CD14-positive monocyte (primary cell): ENCODE results near the gene TOR1AIP2. TPM values are rescaled to one million over a fixed set of nuclear protein-coding genes. Genes with fewer than 3 reads are reported as not detected.

ENCODE experiments used
- DNase-seq, 3 donors: peaks; one replicate each; pipeline ENCODE4 v3.0.0-alpha.2; 2011 to 2022
- H2AFZ ChIP-seq: 2 replicates; pipeline ENCODE4 v1.6.0; 2012; ENCODE audit warnings: mild to moderate bottlenecking, low read depth, low read length, inconsistent platforms; ENCODE audit not compliant: insufficient read depth, poor library complexity, severe bottlenecking
- H3K27ac ChIP-seq, 2 donors: 1 replicate in 1 of 2; 2 replicates in 1 of 2; pipeline ENCODE4 v1.5.1; 2012 to 2013; ENCODE audit warnings: low read length in 2 of 2, control low read depth in 1 of 2, inconsistent platforms in 1 of 2, low read depth in 1 of 2, mild to moderate bottlenecking in 1 of 2
- H3K27me3 ChIP-seq, 2 donors: one replicate each; pipeline versions ENCODE4 v1.6.0 to v1.6.1; 2011 to 2013; ENCODE audit warnings: low read length in 2 of 2; ENCODE audit not compliant: control insufficient read depth in 2 of 2, insufficient read depth in 2 of 2
- H3K36me3 ChIP-seq, 2 donors: replicated peaks in 1 of 2; 1 replicate in 1 of 2; 2 replicates in 1 of 2; pipeline versions ENCODE4 v1.5.1 to v1.6.1; 2012 to 2013; ENCODE audit warnings: low read length in 2 of 2, control low read depth in 1 of 2, inconsistent platforms in 1 of 2, mild to moderate bottlenecking in 1 of 2; ENCODE audit not compliant: insufficient read depth in 2 of 2, control insufficient read depth in 1 of 2
- H3K4me1 ChIP-seq, 2 donors: 1 replicate in 1 of 2; 2 replicates in 1 of 2; pipeline versions ENCODE4 v1.5.1 to v1.6.1; 2012 to 2013; ENCODE audit warnings: low read length in 2 of 2, control low read depth in 1 of 2, inconsistent platforms in 1 of 2, mild to moderate bottlenecking in 1 of 2, moderate library complexity in 1 of 2; ENCODE audit not compliant: insufficient read depth in 2 of 2, control insufficient read depth in 1 of 2
- H3K4me2 ChIP-seq: replicated peaks from 2 replicates; pipeline ENCODE3; 2012; ENCODE audit warnings: low read length, moderate library complexity, mild to moderate bottlenecking; ENCODE audit not compliant: poor library complexity, severe bottlenecking; ENCODE audit errors: extremely low read depth
- H3K4me3 ChIP-seq, 3 experiments: fragments of 200-600 bp in 1 of 3; sonication (generic) in 1 of 3; replicated peaks in 1 of 3; 1 replicate in 2 of 3; 2 replicates in 1 of 3; pipeline ENCODE4 v1.5.1; 2011 to 2013; ENCODE audit warnings: low read length in 3 of 3, mild to moderate bottlenecking in 3 of 3, control low read depth in 2 of 3, low read depth in 2 of 3, inconsistent platforms in 1 of 3, moderate library complexity in 1 of 3
- H3K79me2 ChIP-seq: 2 replicates; pipeline ENCODE4 v1.6.0; 2012; ENCODE audit warnings: mild to moderate bottlenecking, control low read depth, inconsistent platforms, low read length, moderate library complexity; ENCODE audit not compliant: insufficient read depth
- H3K9ac ChIP-seq: 2 replicates; pipeline ENCODE4 v1.6.0; 2017; ENCODE audit warnings: low read length, mild to moderate bottlenecking; ENCODE audit not compliant: insufficient read depth, poor library complexity, severe bottlenecking
- H3K9me3 ChIP-seq, 2 donors: replicated peaks in 1 of 2; 1 replicate in 1 of 2; 2 replicates in 1 of 2; pipeline versions ENCODE4 v1.5.1 to v1.6.1; 2012 to 2013; ENCODE audit warnings: low read length in 2 of 2, control low read depth in 1 of 2; ENCODE audit not compliant: control insufficient read depth in 1 of 2, insufficient read depth in 1 of 2
- H4K20me1 ChIP-seq: 2 replicates; pipeline ENCODE4 v1.6.0; 2012; ENCODE audit warnings: mild to moderate bottlenecking, low read length, control low read depth, moderate library complexity; ENCODE audit not compliant: insufficient read depth
- H3K27ac Mint-ChIP-seq, 7 donors: one replicate each; pipeline ENCODE4 v1.8.0; 2020; ENCODE audit warnings: mild to moderate bottlenecking in 7 of 7, mixed read lengths in 7 of 7, moderate library complexity in 6 of 7, inconsistent platforms in 2 of 7
- H3K27me3 Mint-ChIP-seq, 3 donors: one replicate each; pipeline ENCODE4 v1.8.0; 2021 to 2022; ENCODE audit warnings: low read depth in 3 of 3, mild to moderate bottlenecking in 3 of 3, mixed read lengths in 3 of 3, moderate library complexity in 3 of 3, inconsistent platforms in 1 of 3
- H3K36me3 Mint-ChIP-seq, 2 donors: one replicate each; pipeline ENCODE4 v1.8.0; 2020; ENCODE audit warnings: mixed read lengths in 2 of 2, inconsistent platforms in 1 of 2, mild to moderate bottlenecking in 1 of 2
- H3K4me1 Mint-ChIP-seq: one replicate; pipeline ENCODE4 v1.8.0; 2020; ENCODE audit warnings: mild to moderate bottlenecking, mixed read lengths
- H3K4me3 Mint-ChIP-seq, 2 donors: one replicate each; pipeline ENCODE4 v1.8.0; 2020; ENCODE audit warnings: mild to moderate bottlenecking in 2 of 2, mixed read lengths in 2 of 2, moderate library complexity in 1 of 2
- H3K9me3 Mint-ChIP-seq, 7 donors: one replicate each; pipeline ENCODE4 v1.8.0; 2020 to 2022; ENCODE audit warnings: mixed read lengths in 7 of 7, mild to moderate bottlenecking in 6 of 7, moderate library complexity in 6 of 7, inconsistent platforms in 2 of 7
- CTCF ChIP-seq: fragments of 200-600 bp; IDR thresholded peaks from one replicate; pipeline ENCODE4 v1.8.0; 2022; ENCODE audit warnings: antibody characterized with exemption, mild to moderate bottlenecking
- WGBS: methylation state at CpG from one replicate; pipeline ENCODE4 v1.1.5; 2013; ENCODE audit warnings: missing lambda C conversion rate; ENCODE audit not compliant: insufficient coverage; 5-methylcytosine and 5-hydroxymethylcytosine counted together
- intact Hi-C, 2 donors: fragments of 100-400 bp; cut with micrococcal nuclease; formaldehyde crosslinking; loops; one replicate each; pipeline versions ENCODE4 v1.15.0 to v1.15.1; 2023
- polyA plus RNA-seq, 3 donors: library from polyadenylated mRNA; depleted of rRNA in 1 of 3; unstranded in 2 of 3; stranded (reverse) in 1 of 3; fragments of 300-500 nt in 2 of 3; fragments of >200 nt in 1 of 3; fragmentation: Illumina TruSeq in 2 of 3; gene quantifications; 1 replicate in 2 of 3; 2 replicates in 1 of 3; pipeline ENCODE4 v1.2.3, GENCODE V29; 2012 to 2021

Gene TOR1AIP2
- polyA plus RNA-seq, 3 donors: 9.9 to 21.5 (median 20.5) TPM

GRCh38 chr1:179883040-179883744 is 5.6 kb upstream of the TOR1AIP2 start:
- peaks cover 0 to 3% (median 0%) of the 10 kb centered on the region in 7 donors for H3K9me3 Mint-ChIP-seq
- Histone ChIP-seq H3K27me3 (no peaks in the 10 kb centered on the region), H3K4me1 (peaks cover 32 to 56% of the 10 kb centered on the region in 2 donors), H3K36me3 (peaks cover 19 to 28% of the 10 kb centered on the region in 2 donors), H3K4me2 (peak overlapping the region; percentile 93), H3K27ac (peak overlapping the region; percentile 99 to 100), H2AFZ (peak overlapping the region; percentile 84), H3K79me2 (peaks cover 70% of the 10 kb centered on the region), H3K9me3 (no peaks in the 10 kb centered on the region), H4K20me1 (peaks cover 10% of the 10 kb centered on the region), H3K4me3 (peak overlapping the region; percentile 83 to 99 (median 86)), H3K9ac (peak overlapping the region; percentile 99)
- peaks cover 39% of the 10 kb centered on the region for H3K4me1 Mint-ChIP-seq
- H3K36me3 Mint-ChIP-seq: peaks cover 9 to 14% of the 10 kb centered on the region in 2 donors
- TF ChIP-seq CTCF: no peak
- peak overlapping the region; percentile 95 to 99 for H3K4me3 Mint-ChIP-seq
- no peaks in the 10 kb centered on the region for H3K27me3 Mint-ChIP-seq
- H3K27ac Mint-ChIP-seq: peak overlapping the region; percentile 100
- under 1% methylated on average over 19 of the region's 26 CpGs for WGBS
- DNase-seq: peak; percentile 40 to 56 (median 43)
- intact Hi-C loops: loop anchor here (2.0 to 10.0 kb wide), 3 partner anchors 69 to 272 kb away; partner anchors contain the start of genes CEP350 (in 2 of the 2) and QSOX1 (in 1 of the 2)

- Histone ChIP-seq H4K20me1 (peaks cover 9% of the 10 kb centered on the region), H2AFZ (peak within 1 kb of the TSS; percentile 84), H3K4me3 (peak within 1 kb of the TSS; percentile 83 to 99 (median 86)), H3K79me2 (peaks cover 67% of the 10 kb centered on the region), H3K9ac (peak within 1 kb of the TSS; percentile 99), H3K27me3 (no peaks in the 10 kb centered on the region), H3K9me3 (no peaks in the 10 kb centered on the region), H3K4me2 (peak within 1 kb of the TSS; percentile 93), H3K27ac (peak within 1 kb of the TSS; percentile 99 to 100), H3K36me3 (peaks cover 19 to 28% of the 10 kb centered on the region in 2 donors), H3K4me1 (peaks cover 30 to 53% of the 10 kb centered on the region in 2 donors)
- peak within 1 kb of the TSS; percentile 95 to 99 for H3K4me3 Mint-ChIP-seq
- peak within 1 kb of the TSS; percentile 100 for H3K27ac Mint-ChIP-seq
- no peaks in the 10 kb centered on the region for H3K27me3 Mint-ChIP-seq
- intact Hi-C loops: loop anchor here (2.0 to 10.0 kb wide), 3 partner anchors 70 to 272 kb away; partner anchors contain the start of genes CEP350 (in 2 of the 2) and QSOX1 (in 1 of the 2)
- peak; percentile 31 for TF ChIP-seq CTCF
- peaks cover 0 to 3% (median 0%) of the 10 kb centered on the region in 7 donors for H3K9me3 Mint-ChIP-seq
- H3K4me1 Mint-ChIP-seq: peaks cover 36% of the 10 kb centered on the region
- H3K36me3 Mint-ChIP-seq: peaks cover 9 to 14% of the 10 kb centered on the region in 2 donors
- peak; percentile 98 to 99 (median 99) for DNase-seq
- under 1% methylated on average over 72 of the region's 72 CpGs for WGBS
Observed at GRCh38 chr1:179882253-179883039, 4.8 kb upstream of the TOR1AIP2 start, which contains the start of gene TOR1AIP1. TSS of gene TOR1AIP1 (plus strand) at chr1:179882285. CDS start at chr1:179882503, 218 bp downstream.
